Heart right ventricle (tissue), 16 donors: Measurements from ENCODE around the gene CCDC194. TPM values are rescaled to one million over a fixed set of nuclear protein-coding genes. Genes with fewer than 3 reads are reported as not detected.

ENCODE experiments used
- ATAC-seq, 8 donors: fragments of 200-7000 bp; cut with Tn5 transposase; one replicate each; pipeline ENCODE4 v1.9.1; 2020; ENCODE audit warnings: mild to moderate bottlenecking in 8 of 8, moderate library complexity in 8 of 8, moderate number of reproducible peaks in 1 of 8
- DNase-seq, 2 donors: peaks; one replicate each; pipeline ENCODE4 v3.0.0-alpha.2; 2020
- H3K27ac ChIP-seq, 10 donors: fragments of 200-600 bp; sonication (generic) in 2 of 10; one replicate each; pipeline versions ENCODE4 v1.5.0 to v1.8.0; 2020 to 2022; ENCODE audit warnings: mild to moderate bottlenecking in 3 of 10
- H3K27me3 ChIP-seq, 7 donors: fragments of 200-600 bp; one replicate each; pipeline ENCODE4 v1.8.0; 2021 to 2022; ENCODE audit warnings: mild to moderate bottlenecking in 2 of 7
- H3K36me3 ChIP-seq, 9 donors: fragments of 200-600 bp; sonication (generic) in 1 of 9; one replicate each; pipeline versions ENCODE4 v1.5.0 to v1.8.0; 2020 to 2022; ENCODE audit warnings: mild to moderate bottlenecking in 2 of 9
- H3K4me1 ChIP-seq, 9 donors: fragments of 200-600 bp; sonication (generic) in 1 of 9; one replicate each; pipeline versions ENCODE4 v1.5.0 to v1.8.0; 2020 to 2022; ENCODE audit warnings: mild to moderate bottlenecking in 4 of 9
- H3K4me3 ChIP-seq, 10 donors: fragments of 200-600 bp; sonication (generic) in 2 of 10; one replicate each; pipeline versions ENCODE4 v1.5.0 to v1.8.0; 2020 to 2022; ENCODE audit warnings: mild to moderate bottlenecking in 7 of 10, moderate library complexity in 2 of 10
- H3K9me3 ChIP-seq, 11 donors: fragments of 200-600 bp in 10 of 11; sonication (generic) in 2 of 11; one replicate each; pipeline versions ENCODE4 v1.5.0 to v1.8.0; 2013 to 2022; ENCODE audit warnings: mild to moderate bottlenecking in 2 of 11, control low read depth in 1 of 11, moderate library complexity in 1 of 11
- CTCF ChIP-seq, 9 donors: fragments of 200-600 bp; sonication (generic) in 2 of 9; IDR thresholded peaks; one replicate each; pipeline versions ENCODE4 v1.5.0 to v1.8.0; 2021 to 2022; ENCODE audit warnings: antibody characterized with exemption in 9 of 9, mild to moderate bottlenecking in 5 of 9, moderate library complexity in 1 of 9
- WGBS, 2 donors: extraction: QIAGEN DNeasy Blood & Tissue Kit; methylation state at CpG; one replicate each; pipeline ENCODE4 v1.1.7; 2013; ENCODE audit warnings: inconsistent platforms in 1 of 2; 5-methylcytosine and 5-hydroxymethylcytosine counted together
- intact Hi-C, 10 donors: fragments of 100-400 bp; cut with DNase I; formaldehyde crosslinking; loops; one replicate each; pipeline versions ENCODE4 v1.11.1 to v1.14.2; 2022
- polyA plus RNA-seq, 2 donors: library from polyadenylated mRNA; stranded (reverse); fragments of 200-250 nt; gene quantifications; one replicate each; pipeline ENCODE4 v1.2.3, GENCODE V29; 2013
- total RNA-seq, 10 donors: library from RNA; stranded (reverse); fragmentation: NEBNext Ultra II Directional in 3 of 10; extraction: Animal tissue kit (Norgen Biotek cat#: 25700) in 3 of 10; gene quantifications; one replicate each; pipeline versions ENCODE4 v1.2.1 to v1.2.4, GENCODE V29; 2021 to 2023
- donor health status: Arrhythmogenic right ventricular cardiomyopathy.
- donor health status: ischemic (EF 13 %, LVEDD 7.1; RV severe dilation, severe dysfunction).
- donor health status: healthy with polysubstance abuse.
- donor health status: DM: no; HTN: yes; CAD: no.
- donor health status: DM: no; HTN: no; CAD: no.
- donor health status: ischemic (EF 25% LVEDD 6.9; RV normal size, moderate dysfunction).
- donor health status: ischemic (EF 25% LVEDD 5.7; RV mildly dilated, moderate dysfunction).
- donor health status: healthy.
- donor health status: DM: yes; HTN: yes; CAD: no.
- donor health status: Ischemic cardiomyopathy.
- donor health status: ischemic (EF 35%, LVEDD 5.7; RV mildly dilated, moderate dysfunction).
- donor health status: nonischemic (EF 11% LVEDD 7.7; RV severe dilation, severe dysfunction).
- donor health status: DM: yes; HTN: yes; CAD: no.
- donor health status: PGD.
- donor health status: ischemic (EF 29% LVEDD 5.4; RV normal size, mild dysfunction).
- donor health status: nonischemic (EF 23%, LVEDD 6.1; RV moderate dilation, normal function).

The CCDC194 gene
- total and polyA plus RNA-seq, 12 donors, result 0.44 to 1.0 (median 0.51) TPM; not detected in 8

- Histone ChIP-seq H3K9me3 (no peaks in the 10 kb centered on the region), H3K4me3 (peak within 1 kb of the TSS; percentile 41 to 84 (median 64)), H3K36me3 (peaks cover 0 to 25% (median 0%) of the 10 kb centered on the region in 9 donors), H3K27ac (peak within 1 kb of the TSS; percentile 72 to 95 (median 84)), H3K27me3 (peaks cover 0 to 6% (median 0%) of the 10 kb centered on the region in 7 donors), H3K4me1 (peaks cover 0 to 48% (median 28%) of the 10 kb centered on the region in 9 donors)
- WGBS, 2 donors, result 53 to 67% methylated on average over 18 of the region's 18 CpGs
- ATAC-seq (peak; percentile 85 to 96 (median 94)), DNase-seq (peak; percentile 65 to 72)
- intact Hi-C loops, result no loop called here
- no peak for TF ChIP-seq CTCF (IDR thresholded peaks at IDR 0.05)
Measured at GRCh38 chr19:17405250-17406045, 11.5 kb upstream of the CCDC194 start, which contains the start of gene BST2. Gene BST2 (minus strand): TSS chr19:17405630. CDS start chr19:17405575, 55 bp downstream.

- no peak for DNase-seq
- H3K4me1 ChIP-seq, result peaks cover 0 to 48% (median 28%) of the 10 kb centered on the region in 9 donors
- no peaks in the 10 kb centered on the region for H3K9me3 ChIP-seq
- intact Hi-C loops, result no loop called here
- H3K4me3 ChIP-seq, result peak overlapping the region; percentile 41 to 84 (median 64)
- H3K27me3 ChIP-seq, result peaks cover 0 to 6% (median 0%) of the 10 kb centered on the region in 7 donors
- ATAC-seq, result no peak
- TF ChIP-seq CTCF (IDR thresholded peaks at IDR 0.05), result no peak
- peak overlapping the region; percentile 29 to 95 (median 84) for H3K27ac ChIP-seq
- peaks cover 0 to 32% (median 0%) of the 10 kb centered on the region in 9 donors for H3K36me3 ChIP-seq
- 63 to 71% methylated on average over 7 of the region's 7 CpGs for WGBS, 2 donors
Measured at GRCh38 chr19:17404621-17405249, 10.7 kb upstream of the CCDC194 start.

- peak overlapping the region in 9 of 10 donors; percentile 41 to 84 (median 64) for H3K4me3 ChIP-seq
- no peaks in the 10 kb centered on the region for H3K9me3 ChIP-seq
- no peak for TF ChIP-seq CTCF (IDR thresholded peaks at IDR 0.05)
- WGBS, 2 donors, result 76 to 79% methylated on average over 6 of the region's 6 CpGs
- intact Hi-C loops, result no loop called here
- H3K36me3 ChIP-seq, result peaks cover 0 to 37% (median 0%) of the 10 kb centered on the region in 9 donors
- DNase-seq (no peak), ATAC-seq (no peak)
- peaks cover 0 to 6% (median 0%) of the 10 kb centered on the region in 7 donors for H3K27me3 ChIP-seq
- H3K27ac ChIP-seq, result peak overlapping the region in 9 of 10 donors; percentile 75 to 95 (median 85)
- peaks cover 0 to 51% (median 28%) of the 10 kb centered on the region in 9 donors for H3K4me1 ChIP-seq
Measured at GRCh38 chr19:17404015-17404414, 10.0 kb upstream of the CCDC194 start.
